ENCODE data around the gene PRAC2.
"Not testable (repeated sequence)": the region's sequence is repeated elsewhere in the genome, so short reads cannot be mapped to it uniquely, and the experiment has no call there.

Gene PRAC2

GRCh38 chr17:48722915-48723422 lies at the start of gene PRAC2:
TSS of gene PRAC2 (plus strand) at chr17:48723185. CDS start at chr17:48724411, 1,226 bp downstream.
- DNase-seq = peak in 2 of 58 donors; percentile 2 to 5

DNA sequence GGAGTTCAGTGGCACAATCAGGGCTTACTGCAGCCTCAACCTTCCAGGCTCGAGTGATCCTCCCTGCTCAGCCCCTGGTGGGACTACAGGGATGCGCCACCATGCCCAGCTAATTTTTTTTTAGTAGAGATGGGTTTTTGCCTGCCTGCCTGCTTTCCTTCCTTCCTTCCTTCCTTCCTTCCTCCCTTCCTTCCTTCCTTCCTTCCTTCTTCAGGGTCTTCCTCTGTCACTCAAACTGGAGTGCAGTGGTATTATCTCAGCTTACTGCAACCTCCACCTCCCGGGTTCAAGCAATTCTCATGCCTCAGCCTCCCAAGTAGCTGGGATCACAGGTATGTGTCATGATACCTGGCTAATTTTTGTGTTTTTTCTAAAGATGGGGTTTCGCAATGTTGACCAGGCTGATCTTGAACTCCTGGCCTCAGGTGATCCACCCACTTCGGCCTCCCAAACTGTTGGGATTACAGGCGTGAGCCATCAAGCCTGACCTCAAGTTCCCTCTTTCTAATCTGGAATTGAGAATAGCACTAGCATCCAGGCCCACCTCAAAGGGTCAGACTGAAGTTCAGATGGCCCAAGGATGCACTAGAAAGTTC lies 45.9 kb upstream of the PRAC2 start:
- no peak for DNase-seq

DNA sequence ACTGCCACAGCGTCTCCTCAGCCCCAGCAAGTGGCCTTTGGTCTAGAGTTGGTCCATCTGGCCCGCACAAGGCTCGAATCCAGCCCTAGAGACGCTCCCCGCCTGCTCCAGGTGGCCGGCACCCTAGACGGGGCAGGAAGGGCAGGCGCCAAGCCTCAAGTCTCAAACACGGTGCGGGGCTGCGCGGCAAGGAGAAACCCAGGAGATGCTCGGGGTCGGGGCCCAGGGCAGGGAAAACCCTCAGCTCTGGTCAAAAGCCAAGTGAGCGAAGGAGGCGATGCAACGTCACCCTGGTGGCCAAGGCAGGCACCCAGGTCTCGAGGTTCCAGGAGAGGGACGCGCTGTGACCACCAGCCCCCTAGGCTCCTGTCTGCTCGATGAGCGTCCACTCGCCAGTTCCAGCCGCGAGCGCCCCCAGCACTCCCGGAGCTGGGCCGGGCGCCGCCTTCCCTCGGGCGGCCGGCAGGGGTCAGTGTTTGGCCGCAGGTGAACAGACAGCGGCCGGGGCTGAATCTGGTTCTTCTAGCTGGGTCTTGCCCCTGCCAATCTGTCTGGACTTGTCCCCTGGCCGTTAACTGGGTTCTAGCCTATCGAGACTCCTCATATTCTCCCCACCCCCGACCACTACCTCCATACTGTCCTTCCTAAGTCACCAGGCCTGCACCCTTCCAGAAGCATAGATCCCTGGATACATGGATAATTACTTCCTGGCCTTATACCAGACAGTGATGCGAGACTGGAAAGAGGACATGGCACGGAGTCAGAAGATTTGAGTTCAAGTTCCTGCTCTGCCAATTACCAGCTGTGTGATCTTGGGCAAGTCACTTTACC lies 44.6 kb upstream of the PRAC2 start:
- DNase-seq = peak in 46 of 58 donors; percentile 1 to 56 (median 17)

- no peak for DNase-seq
Observed at GRCh38 chr17:48679385-48680096, 43.4 kb upstream of the PRAC2 start.

GRCh38 chr17:48681609-48682008 lies 41.4 kb upstream of the PRAC2 start:
- DNase-seq = no peak

GRCh38 chr17:48690655-48691054 lies 32.3 kb upstream of the PRAC2 start:
- no peak for DNase-seq

DNA sequence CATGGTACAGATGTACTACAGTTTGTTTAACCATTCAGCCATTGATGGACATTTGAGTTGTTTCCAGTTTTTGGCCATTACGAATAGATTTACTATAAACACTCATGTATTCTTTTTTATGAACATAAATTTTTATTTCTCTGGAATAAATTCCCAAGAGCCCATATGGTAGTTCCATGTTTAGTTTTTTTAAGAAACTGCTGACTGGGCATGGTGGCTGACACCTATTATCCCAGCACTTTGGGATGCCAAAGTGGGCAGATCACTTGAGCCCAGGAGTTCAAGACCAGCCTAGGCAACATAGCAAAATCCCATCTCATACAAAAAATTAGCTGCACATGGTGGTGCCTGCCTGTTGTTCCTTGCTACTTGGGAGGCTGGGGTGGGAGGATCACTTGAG lies 30.9 kb upstream of the PRAC2 start:
- DNase-seq = no peak

DNA sequence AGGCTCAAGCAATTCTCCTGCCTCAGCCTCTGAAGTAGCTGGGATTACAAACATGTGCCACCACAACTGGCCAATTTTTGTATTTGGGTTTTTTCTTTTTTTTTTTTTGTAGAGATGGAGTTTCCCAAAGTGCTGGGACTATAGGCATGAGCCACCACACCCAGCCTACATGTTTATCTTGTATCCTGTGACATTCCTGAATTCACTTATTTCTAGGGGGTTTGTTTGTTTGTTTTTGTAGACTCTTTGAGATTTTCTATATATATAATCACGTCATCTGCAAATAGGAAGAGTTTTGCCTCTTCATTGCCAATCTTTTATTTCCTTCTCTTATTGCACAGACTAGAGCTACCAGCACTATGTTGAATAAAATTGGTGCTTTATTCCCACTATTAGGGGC lies 29.8 kb upstream of the PRAC2 start:
- no peak for DNase-seq

DNA sequence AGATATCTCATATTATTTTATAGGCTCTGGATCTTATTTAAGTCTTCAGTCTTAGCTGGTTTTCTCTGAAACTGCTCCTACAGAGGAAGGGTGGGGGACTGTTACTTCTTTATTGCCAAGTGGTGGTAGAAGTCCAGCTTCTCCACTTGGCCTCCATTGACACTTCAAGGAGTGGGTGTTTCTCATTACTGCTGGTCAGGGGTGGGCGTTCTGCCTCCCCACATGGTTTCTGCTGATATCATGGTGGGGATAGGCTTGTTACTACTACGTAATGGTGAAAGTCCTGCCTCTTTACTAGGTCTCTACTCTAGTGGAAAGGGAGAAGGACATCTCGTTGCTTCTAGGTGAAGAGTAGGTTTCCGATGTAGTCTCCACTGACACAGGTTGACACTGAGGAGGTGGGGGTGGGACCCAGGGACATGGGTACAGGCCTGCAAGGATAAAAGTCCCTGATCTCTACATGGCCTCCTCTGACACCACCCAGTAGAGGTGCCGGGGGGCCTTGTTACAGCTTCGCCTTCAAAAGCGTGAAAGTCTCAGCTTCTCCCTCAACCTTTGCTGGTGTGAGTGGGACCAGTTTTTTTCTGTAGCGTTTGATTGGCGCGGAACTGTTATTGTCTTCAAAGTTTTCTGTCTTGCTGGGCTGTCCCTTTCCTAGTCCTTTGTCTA lies 21.0 kb upstream of the PRAC2 start:
- no peak for DNase-seq

GRCh38 chr17:48704361-48705248 lies 18.4 kb upstream of the PRAC2 start:
- no peak for DNase-seq

DNA sequence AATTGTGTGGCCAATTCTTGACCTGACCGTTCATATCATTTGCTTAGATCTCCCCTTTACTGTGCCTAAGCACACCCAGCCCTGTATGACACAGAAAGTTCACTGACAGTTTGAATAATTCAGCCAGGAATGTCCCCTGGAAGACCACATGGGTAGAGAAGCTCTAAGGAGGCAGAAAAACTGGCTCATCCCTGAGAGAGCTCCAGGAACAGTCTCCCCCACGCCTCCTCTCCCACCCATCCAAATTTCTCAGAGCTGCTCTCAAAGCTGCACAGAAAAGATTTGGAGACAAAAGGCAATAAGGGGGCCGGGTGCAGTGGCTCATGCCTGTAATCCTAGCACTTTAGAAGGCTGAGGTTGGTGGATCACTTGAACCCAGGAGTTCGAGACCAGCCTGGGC lies 11.9 kb upstream of the PRAC2 start:
- no peak for DNase-seq

- no peak for DNase-seq
Observed at GRCh38 chr17:48715496-48716399, 7.2 kb upstream of the PRAC2 start.

DNA sequence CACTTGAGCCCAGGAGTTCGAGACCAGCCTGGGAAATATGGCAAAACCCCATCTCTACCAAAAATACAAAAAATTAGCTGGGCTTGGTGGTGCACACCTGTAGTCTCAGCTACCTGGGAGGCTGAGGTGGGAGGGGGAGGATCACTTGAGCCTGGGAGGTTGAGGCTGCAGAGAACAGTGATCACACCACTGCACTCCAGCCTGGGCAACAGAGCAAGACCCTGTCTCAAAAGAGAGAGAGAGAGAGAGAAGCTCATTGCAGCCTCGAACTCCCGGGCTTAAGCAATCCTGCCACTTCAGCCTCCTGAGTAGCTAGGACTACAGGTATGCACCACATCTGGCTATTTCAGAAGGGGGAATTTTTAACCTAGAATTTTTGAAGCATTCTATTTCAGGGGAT lies 6.4 kb upstream of the PRAC2 start:
- DNase-seq = not testable (repeated sequence)

- no peak for DNase-seq
Observed at GRCh38 chr17:48717367-48718226, 5.4 kb upstream of the PRAC2 start.

DNA sequence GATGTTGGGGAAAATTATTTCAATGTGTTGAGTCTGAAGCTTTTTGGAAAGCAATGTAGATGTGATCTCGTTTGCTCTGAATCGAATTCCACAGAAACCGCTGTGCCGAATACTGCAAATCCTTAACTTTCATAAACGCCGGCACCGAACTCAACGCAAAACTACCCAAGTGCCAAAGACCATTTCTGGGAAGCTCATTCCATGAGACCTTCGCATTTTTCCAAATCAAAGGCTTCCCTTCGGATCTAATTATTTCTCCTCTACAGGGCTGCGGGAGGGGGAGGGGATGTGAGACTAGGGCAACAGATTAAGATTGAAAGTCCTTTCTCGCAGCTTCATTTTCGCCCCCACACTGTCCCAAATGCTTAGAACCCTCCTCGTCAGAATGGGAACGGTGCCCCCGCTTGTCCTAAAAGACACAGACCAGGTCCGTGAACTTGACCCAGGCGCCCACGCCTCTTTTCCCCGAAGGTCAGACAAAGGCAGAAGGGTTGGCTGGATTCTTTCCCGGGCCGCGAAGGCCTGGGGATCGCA lies 4.7 kb upstream of the PRAC2 start:
- DNase-seq = no peak

DNA sequence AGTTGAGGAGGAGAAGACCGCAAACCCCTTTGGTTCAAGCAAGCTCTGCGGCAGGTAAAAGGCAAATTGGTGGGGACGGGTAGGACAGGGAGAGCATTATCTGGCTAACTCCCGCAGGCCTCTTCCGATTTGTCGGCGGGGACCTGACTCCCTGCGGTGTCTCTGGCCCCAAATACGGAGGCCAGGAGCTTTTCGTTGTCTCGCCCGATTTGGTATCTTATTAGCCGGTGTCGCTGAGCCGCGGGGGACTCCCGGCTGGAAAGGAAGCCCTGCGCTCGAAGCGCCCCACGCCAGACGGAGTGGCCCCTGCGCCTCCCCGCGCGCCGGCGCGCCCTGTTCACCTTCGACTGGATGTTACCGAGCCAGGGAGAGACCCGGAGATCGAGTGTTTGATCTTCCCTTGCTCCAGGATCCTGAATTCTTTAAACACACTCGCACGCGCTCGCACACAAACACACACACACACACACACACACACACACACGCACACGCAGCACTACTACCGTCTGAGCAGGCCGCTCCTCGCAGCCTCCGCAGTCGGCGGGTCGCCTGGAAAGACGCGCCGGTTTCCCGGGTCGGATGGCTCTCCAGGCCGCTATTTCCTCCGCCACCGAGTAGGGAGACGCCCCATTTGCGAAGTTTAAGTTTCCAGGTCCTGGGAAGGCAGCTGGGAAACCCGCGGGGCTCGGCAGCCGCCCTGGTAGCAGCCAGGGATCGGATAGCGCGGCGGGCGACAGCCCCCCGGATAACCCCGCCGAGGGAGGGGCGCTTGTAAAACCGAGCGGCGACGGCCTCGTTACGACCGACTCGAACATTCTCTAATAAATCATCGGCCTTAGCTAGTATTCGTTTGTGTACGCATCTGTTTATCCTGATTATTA lies 4.0 kb upstream of the PRAC2 start:
- DNase-seq = no peak

DNA sequence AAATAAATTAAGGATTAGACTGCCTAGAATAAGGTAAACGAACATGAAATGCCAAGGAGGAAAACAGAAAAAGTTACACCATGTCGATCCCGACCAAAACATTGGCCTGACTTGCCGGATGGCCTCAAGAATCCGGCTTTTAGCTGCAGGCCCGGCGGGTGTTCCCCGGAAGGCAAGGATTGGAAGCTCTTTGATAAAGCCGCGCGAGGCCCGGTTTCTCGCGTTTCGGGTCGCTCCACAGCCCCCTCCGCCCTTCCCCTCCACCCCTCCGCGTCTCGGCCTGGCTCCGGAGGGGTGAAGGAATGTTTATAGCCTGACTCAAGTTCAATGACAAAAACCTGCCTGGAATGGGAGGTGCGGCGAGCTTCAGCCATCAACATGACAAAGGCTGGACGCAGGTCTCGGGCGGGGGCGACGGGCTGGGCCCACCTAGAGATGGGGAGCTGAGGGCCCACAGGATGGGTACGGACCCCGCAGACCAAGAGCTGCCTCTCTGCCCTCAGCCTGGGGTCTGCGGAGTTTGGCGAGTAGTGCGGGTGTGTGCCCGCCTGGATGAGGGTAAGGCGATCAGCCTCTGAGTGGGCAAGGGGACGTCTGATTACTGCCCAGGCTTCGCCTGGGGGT lies 3.2 kb upstream of the PRAC2 start:
- no peak for DNase-seq

All from anterior cingulate cortex (tissue), 58 donors.